NCI-H146 treated with DMSO at 0.1 percent for 48 hours (cell line): ENCODE results near the gene TGM3.
A peak's percentile ranks its signal among the peaks of the same experiment; 100 is the strongest.

ENCODE experiments used
- DNase-seq: peaks from one replicate; lab custom pipeline; 2025; ENCODE audit not compliant: unreplicated experiment; lab: John Stamatoyannopoulos, UW

Gene TGM3, protein sequence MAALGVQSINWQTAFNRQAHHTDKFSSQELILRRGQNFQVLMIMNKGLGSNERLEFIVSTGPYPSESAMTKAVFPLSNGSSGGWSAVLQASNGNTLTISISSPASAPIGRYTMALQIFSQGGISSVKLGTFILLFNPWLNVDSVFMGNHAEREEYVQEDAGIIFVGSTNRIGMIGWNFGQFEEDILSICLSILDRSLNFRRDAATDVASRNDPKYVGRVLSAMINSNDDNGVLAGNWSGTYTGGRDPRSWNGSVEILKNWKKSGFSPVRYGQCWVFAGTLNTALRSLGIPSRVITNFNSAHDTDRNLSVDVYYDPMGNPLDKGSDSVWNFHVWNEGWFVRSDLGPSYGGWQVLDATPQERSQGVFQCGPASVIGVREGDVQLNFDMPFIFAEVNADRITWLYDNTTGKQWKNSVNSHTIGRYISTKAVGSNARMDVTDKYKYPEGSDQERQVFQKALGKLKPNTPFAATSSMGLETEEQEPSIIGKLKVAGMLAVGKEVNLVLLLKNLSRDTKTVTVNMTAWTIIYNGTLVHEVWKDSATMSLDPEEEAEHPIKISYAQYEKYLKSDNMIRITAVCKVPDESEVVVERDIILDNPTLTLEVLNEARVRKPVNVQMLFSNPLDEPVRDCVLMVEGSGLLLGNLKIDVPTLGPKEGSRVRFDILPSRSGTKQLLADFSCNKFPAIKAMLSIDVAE

DNA sequence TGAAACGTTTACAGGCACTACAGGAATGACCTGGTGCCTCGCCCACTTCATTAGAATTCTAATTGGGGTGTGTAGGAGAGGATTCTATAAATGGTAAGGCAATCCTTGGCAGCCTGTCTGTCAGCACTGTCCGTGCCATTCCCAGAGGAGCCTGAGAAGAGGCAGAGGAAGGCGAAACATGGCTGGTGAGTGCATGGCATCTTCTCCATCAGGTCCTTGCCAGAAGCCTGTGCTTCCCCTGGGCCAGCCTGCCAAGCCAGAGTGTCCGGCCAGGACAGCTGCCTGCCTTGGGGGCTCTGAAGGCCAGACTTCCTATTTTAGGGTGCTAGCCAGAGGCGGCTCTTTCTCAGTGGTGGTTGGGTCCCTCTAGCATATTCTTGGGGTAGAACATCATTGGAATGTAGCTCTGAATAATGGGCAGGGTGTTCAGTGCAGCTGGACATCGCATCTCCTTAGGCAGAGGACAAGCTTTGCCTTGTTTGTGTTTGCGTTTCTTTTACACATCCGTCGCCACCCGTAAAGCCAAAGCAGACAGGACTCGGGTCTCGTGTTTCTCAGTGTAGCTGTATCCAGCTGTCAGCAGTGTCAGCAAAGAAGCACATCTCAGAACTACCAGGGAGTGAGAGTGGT is at the start of gene TGM3:
TSS of gene TGM3 (plus strand) at position 116 of the 630 bp plus-strand sequence. CDS start at position 179, 63 bp downstream.
- DNase-seq: no peak

- peak; percentile 72 for DNase-seq
Observed at GRCh38 chr20:2246069-2246491, 49.7 kb upstream of the TGM3 start.

DNA sequence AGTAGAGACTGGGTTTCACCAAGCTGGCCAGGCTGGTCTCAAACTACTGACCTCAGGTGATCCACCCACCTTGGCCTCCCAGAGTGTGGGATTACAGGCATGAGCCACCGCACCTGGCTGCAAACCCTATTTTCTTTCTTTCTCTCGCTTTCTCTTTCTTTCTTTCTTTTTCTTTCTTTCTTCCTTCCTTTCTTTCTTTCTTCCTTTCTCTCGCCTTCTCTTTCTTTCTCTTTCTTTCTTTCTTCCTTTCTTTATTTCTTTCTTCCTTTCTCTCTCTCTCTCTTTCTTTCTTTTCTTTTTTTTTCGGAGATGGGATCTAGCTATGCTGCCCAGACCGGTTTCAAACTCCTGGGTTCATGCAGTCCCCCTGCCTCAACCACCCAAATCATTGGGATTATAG is 47.0 kb upstream of the TGM3 start:
- no peak for DNase-seq

- DNase-seq: no peak
Observed at GRCh38 chr20:2249935-2250334, 45.9 kb upstream of the TGM3 start.

DNA sequence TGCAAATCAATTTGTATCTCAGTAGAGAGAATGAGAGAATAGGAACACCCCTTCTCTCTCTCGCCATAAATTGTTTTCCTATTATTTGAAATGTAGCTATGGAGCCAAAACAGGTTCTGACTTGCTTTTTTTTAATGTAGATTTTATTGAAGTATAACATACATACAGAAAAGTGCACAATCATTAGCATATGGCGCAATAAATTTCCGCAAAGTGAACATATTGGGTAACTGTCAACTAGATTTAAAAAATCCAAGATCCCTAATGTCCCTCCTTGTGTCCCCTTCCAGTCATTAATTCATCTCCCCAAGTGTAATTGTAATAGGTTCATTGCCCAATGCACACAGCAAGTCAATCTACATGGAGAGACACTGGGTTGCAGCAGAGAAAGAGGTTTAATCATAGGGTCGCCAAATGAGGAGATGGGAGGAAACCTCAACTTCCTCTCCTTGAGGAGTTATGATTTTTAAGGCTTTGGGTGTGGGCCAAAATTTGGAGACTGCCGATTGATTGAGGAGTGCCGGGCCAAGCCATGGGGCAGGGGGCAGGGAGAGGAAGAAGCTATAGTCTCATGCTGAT is 43.3 kb upstream of the TGM3 start:
- no peak for DNase-seq

DNA sequence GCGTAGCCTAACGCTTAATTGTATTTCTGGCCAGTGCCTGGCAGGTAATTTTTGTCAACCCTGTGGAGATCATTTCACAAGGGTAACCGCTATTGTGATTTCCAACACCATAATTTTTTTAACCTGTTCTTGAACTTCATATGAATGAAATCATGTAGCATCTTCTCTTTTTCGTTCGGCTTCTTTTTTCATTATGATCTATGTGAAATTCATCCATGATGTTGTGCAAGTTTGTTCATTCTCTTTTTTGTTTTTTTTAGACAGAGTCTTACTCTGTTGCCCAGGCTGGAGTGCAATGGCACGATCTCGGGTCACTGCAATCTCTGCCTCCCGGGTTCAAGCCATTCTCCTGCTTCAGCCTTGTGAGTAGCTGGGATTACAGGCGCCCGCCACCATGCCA is 42.5 kb upstream of the TGM3 start:
- DNase-seq: no peak

DNA sequence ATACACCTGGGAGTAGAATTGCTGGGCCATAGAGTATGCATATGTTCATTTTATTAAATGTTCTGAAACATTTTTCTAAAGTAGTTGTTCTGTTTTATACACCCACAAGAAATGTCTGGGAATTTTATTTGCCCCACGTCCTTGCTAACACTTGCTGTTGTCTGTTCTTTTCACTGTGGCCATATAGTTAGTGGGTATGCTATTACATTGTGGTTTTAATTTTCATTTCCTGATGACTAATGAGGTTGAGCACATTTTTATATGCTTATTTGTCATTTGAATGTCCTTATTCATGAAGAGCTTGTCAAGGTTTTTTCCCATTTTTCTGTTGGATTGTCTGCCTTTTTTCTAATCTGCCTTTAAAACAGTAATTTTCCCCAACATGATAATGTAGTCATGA is 41.5 kb upstream of the TGM3 start:
- no peak for DNase-seq

- DNase-seq: no peak
Observed at GRCh38 chr20:2255926-2256531, 39.8 kb upstream of the TGM3 start.

GRCh38 chr20:2259731-2260130 is 36.1 kb upstream of the TGM3 start:
- DNase-seq: no peak

DNA sequence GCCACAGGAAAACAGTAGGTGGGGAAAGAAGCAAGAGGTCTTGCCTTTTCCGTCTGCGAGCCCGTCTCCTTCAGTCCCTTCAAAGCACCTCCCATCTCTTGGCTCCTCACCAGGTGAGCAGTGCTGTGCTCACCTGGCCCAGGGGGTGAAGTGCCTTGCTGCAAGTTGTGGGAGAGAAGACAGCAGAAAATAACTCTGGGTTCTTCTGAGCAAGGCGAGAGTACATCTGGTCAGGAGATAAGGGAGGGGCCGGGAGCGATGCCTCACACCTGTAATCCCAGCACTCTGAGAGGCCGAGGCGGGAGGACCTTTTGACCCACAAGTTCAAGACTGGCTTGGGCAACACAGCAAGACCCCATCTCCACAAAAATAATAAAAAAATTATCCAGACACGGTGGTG is 35.6 kb upstream of the TGM3 start:
- no peak for DNase-seq

GRCh38 chr20:2261046-2261485 is 34.7 kb upstream of the TGM3 start:
- DNase-seq: peak; percentile 23

- DNase-seq: no peak
Observed at GRCh38 chr20:2261629-2262028, 34.2 kb upstream of the TGM3 start.

DNA sequence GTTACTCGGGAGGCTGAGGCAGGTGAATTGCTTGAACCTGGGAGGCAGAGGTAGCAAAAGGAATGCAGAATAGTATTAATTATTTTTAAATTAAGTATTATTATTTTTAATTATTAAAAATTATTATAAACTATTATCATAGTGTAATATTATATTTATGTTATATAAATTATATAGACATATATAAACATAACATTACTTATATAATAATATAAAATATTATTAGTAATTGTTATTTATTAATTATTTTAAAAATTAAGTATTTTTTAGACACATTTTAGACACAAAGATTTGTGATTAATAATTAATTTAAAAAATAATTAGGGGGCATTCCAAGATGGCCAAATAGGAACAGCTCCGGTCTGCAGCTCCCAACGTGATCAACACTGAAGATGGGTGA is 31.7 kb upstream of the TGM3 start:
- DNase-seq: no peak

DNA sequence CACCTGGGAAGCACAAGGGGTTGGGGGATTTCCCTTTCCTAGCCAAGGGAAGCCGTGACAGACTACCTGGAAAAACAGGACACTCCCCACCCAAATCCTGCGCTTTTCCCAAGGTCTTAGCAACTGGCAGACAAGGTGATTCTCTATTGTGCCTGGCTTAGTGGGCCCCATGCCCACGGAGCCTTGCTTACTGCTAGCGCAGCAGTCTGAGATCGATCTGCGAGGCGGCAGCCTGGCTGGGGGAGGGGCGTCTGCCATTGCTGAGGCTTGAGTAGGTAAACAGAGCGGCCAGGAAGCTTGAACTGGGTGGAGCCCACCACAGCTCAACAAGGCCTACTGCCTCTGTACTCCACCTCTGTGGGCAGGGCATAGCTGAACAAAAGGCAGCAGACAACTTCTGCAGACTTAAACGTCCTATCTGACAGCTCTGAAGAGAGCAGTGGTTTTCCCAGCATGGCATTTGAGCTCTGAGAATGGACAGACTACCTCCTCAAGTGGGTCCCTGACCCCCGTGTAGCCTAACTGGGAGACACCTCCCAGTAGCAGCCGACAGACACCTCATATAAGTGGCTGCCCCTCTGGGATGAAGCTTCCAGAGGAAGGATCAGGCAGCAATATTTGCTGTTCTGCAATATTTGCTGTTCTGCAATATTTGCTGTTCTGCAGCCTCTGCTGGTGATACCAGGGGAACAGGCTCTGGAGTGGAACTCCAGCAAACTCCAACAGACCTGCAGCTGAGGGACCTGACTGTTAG is 31.0 kb upstream of the TGM3 start:
- peak; percentile 13 for DNase-seq

DNA sequence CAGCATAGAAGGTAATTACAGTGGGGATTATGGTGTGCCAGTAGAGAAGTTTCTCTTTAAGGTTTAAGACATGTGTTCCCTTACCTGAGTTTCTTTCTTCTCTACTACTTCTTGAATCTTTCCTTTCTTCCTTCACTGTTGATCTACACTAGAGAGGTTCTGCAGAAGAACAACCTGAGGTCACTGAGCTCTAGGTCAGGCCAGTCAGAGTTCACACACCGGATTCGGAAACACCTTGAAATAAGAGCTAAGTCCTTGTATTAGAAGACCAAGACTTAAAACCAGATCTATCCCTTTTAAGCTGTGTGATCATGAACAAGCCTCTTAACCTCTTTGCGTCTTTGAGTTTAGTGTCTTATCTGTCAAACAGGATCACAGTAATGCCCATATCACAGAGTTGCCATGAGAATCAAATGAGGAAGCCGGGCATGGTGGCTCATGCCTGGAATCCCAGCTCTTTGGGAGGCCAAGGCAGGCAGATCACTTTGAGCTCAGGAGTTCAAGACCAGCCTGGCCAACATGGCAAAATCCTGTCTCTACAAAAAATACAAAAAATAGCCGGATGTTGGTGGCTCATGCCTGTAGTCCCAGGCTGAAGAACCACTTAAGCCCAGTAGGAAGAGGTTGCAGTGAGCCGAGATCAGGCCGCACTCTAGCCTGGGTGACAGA is 22.0 kb upstream of the TGM3 start:
- no peak for DNase-seq

- no peak for DNase-seq
Observed at GRCh38 chr20:2276015-2276414, 19.8 kb upstream of the TGM3 start.

GRCh38 chr20:2279253-2279779 is 16.5 kb upstream of the TGM3 start:
- DNase-seq: no peak

GRCh38 chr20:2280082-2280481 is 15.7 kb upstream of the TGM3 start:
- DNase-seq: no peak

GRCh38 chr20:2281563-2281962 is 14.2 kb upstream of the TGM3 start:
- DNase-seq: no peak

- DNase-seq: no peak
Observed at GRCh38 chr20:2282181-2282580, 13.6 kb upstream of the TGM3 start.
